Measurements from ENCODE around the gene CTCFL. TPM values are rescaled to one million over a fixed set of nuclear protein-coding genes. Genes with fewer than 3 reads are reported as not detected.

Gene CTCFL
- total and polyA plus RNA-seq, 2 of the 13 experiments (the other 11 are each of a cell fraction or from before 2014, with no cell fraction given), result 0.04 TPM; not detected in 1

DNA sequence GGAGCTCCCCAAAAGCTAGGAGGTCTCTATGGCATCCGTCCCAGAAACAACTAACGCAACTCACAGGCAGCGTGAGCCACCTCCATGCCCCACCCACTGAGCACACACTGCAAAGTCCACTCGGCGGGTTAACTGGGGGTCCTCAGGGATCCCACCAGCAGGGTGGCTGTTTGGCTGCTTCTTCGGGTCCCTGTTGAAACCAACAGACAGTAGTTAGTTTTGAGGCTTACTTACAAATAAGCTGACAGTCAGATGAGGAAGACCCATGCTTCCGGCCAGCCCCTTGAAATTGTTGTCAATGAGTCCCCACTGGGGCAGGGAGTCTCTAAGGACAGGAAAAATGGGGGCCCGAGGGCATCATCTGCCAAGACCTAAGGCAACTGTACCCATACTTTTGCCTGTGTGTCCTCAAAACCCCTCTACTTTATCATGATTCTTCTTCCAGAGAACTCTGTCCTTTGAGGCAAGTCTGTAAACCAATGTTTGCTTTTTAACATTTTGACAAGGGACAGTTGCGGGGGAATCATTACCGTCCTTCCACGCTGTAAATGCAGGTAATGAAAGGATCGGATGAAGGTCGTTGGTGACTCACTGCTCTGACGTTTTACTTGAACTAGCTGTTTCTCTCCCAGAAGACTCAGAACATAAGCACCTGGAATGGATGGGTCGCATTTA, 33.8 kb upstream of the CTCFL start (continued):
- TF ChIP-seq RXRA (CRISPR knock-in tag; IDR thresholded peaks at IDR 0.05) (0 out of 2 replicates have a peak, but pooled peaks have one; percentile 51), PHF20 (CRISPR knock-in tag; IDR thresholded peaks at IDR 0.05) (0 out of 2 replicates have a peak, but pooled peaks have one; percentile 4), NRL (CRISPR knock-in tag; IDR thresholded peaks at IDR 0.05; ENCODE audit: borderline replicate concordance) (0 out of 2 replicates have a peak, but pooled peaks have one; percentile 67), NCOA2 (CRISPR knock-in tag; IDR thresholded peaks at IDR 0.05) (no peak), EZH2 (conservative IDR thresholded peaks at IDR 0.05; ENCODE audit: low read depth, low read length) (no peak), ARNT (IDR thresholded peaks at IDR 0.05) (no peak), AGO1 (IDR thresholded peaks at IDR 0.05; ENCODE audit: low read depth, low read length, poor library complexity, severe bottlenecking) (no peak), HNRNPK (IDR thresholded peaks at IDR 0.05; ENCODE audit: low read depth, low read length, poor library complexity, severe bottlenecking) (no peak), KMT2A (CRISPR knock-in tag; IDR thresholded peaks at IDR 0.05) (no peak), ZSCAN29 (CRISPR knock-in tag; conservative IDR thresholded peaks at IDR 0.05) (no peak), MLLT10 (CRISPR knock-in tag; IDR thresholded peaks at IDR 0.05) (no peak), SAFB2 (CRISPR knock-in tag; IDR thresholded peaks at IDR 0.05; ENCODE audit: borderline replicate concordance, low read depth) (no peak), ZFP41 (CRISPR knock-in tag; IDR thresholded peaks at IDR 0.05; ENCODE audit: borderline replicate concordance) (no peak), HOXA7 (CRISPR knock-in tag; IDR thresholded peaks at IDR 0.05) (no peak), NCOR1 (IDR thresholded peaks at IDR 0.05; ENCODE audit: borderline replicate concordance, low read length) (peak; percentile 43; the same call in 1 of the 2 replicates), ZNF274 (CRISPR knock-in tag; IDR thresholded peaks at IDR 0.05) (peak; percentile 15; the same call in 1 of the 2 replicates), JUNB (CRISPR knock-in tag; IDR thresholded peaks at IDR 0.05; ENCODE audit: borderline replicate concordance) (peak; percentile 69; the same call in 1 of the 2 replicates), KDM5A (IDR thresholded peaks at IDR 0.05; ENCODE audit: borderline replicate concordance, low read length) (no peak), ZNF160 (CRISPR knock-in tag; IDR thresholded peaks at IDR 0.05) (no peak), ZNF3 (CRISPR knock-in tag; IDR thresholded peaks at IDR 0.05) (no peak)
- TF ChIP-seq, protein P1, sequence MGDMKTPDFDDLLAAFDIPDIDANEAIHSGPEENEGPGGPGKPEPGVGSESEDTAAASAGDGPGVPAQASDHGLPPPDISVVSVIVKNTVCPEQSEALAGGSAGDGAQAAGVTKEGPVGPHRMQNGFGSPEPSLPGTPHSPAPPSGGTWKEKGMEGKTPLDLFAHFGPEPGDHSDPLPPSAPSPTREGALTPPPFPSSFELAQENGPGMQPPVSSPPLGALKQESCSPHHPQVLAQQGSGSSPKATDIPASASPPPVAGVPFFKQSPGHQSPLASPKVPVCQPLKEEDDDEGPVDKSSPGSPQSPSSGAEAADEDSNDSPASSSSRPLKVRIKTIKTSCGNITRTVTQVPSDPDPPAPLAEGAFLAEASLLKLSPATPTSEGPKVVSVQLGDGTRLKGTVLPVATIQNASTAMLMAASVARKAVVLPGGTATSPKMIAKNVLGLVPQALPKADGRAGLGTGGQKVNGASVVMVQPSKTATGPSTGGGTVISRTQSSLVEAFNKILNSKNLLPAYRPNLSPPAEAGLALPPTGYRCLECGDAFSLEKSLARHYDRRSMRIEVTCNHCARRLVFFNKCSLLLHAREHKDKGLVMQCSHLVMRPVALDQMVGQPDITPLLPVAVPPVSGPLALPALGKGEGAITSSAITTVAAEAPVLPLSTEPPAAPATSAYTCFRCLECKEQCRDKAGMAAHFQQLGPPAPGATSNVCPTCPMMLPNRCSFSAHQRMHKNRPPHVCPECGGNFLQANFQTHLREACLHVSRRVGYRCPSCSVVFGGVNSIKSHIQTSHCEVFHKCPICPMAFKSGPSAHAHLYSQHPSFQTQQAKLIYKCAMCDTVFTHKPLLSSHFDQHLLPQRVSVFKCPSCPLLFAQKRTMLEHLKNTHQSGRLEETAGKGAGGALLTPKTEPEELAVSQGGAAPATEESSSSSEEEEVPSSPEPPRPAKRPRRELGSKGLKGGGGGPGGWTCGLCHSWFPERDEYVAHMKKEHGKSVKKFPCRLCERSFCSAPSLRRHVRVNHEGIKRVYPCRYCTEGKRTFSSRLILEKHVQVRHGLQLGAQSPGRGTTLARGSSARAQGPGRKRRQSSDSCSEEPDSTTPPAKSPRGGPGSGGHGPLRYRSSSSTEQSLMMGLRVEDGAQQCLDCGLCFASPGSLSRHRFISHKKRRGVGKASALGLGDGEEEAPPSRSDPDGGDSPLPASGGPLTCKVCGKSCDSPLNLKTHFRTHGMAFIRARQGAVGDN (CRISPR knock-in tag; IDR thresholded peaks at IDR 0.05), result peak; percentile 66
- TF ChIP-seq, protein P2, sequence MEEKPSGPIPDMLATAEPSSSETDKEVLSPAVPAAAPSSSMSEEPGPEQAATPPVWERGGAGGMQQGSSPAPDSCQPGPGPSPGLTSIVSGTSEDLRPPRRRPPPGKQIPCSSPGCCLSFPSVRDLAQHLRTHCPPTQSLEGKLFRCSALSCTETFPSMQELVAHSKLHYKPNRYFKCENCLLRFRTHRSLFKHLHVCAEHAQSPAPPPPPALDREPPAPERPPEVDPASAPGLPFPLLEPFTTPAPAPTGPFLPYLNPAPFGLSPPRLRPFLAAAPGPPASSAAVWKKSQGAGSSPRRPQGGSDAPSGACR (CRISPR knock-in tag; IDR thresholded peaks at IDR 0.05), result no peak
- TF ChIP-seq, protein P3, sequence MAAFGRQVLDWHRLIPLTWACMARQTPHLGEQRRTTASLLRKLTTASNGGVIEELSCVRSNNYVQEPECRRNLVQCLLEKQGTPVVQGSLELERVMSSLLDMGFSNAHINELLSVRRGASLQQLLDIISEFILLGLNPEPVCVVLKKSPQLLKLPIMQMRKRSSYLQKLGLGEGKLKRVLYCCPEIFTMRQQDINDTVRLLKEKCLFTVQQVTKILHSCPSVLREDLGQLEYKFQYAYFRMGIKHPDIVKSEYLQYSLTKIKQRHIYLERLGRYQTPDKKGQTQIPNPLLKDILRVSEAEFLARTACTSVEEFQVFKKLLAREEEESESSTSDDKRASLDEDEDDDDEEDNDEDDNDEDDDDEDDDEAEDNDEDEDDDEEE (CRISPR knock-in tag; IDR thresholded peaks at IDR 0.05), result 0 out of 2 replicates have a peak, but pooled peaks have one; percentile 29
- TF ChIP-seq, protein P4, sequence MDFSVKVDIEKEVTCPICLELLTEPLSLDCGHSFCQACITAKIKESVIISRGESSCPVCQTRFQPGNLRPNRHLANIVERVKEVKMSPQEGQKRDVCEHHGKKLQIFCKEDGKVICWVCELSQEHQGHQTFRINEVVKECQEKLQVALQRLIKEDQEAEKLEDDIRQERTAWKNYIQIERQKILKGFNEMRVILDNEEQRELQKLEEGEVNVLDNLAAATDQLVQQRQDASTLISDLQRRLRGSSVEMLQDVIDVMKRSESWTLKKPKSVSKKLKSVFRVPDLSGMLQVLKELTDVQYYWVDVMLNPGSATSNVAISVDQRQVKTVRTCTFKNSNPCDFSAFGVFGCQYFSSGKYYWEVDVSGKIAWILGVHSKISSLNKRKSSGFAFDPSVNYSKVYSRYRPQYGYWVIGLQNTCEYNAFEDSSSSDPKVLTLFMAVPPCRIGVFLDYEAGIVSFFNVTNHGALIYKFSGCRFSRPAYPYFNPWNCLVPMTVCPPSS (IDR thresholded peaks at IDR 0.05), result no peak
